Sigmoid colon (tissue), 7 donors: Measurements from ENCODE around the gene CASKIN1. TPM values are rescaled to one million over a fixed set of nuclear protein-coding genes. Genes with fewer than 3 reads are reported as not detected.

Experiments used
- DNase-seq: peaks from one replicate; pipeline ENCODE4 v3.0.0-alpha.2; 2019
- H3K27ac ChIP-seq, 4 donors: fragments of 200-600 bp; sonication (generic); one replicate each; pipeline ENCODE4 v1.5.1; 2016 to 2019; ENCODE audit warnings: mild to moderate bottlenecking in 1 of 4
- H3K27me3 ChIP-seq, 3 donors: fragments of 200-600 bp; sonication (generic); one replicate each; pipeline ENCODE4 v1.5.1; 2019; ENCODE audit warnings: mild to moderate bottlenecking in 1 of 3
- H3K36me3 ChIP-seq, 4 donors: fragments of 200-600 bp; sonication (generic); one replicate each; pipeline ENCODE4 v1.5.1; 2016 to 2019
- H3K4me1 ChIP-seq, 4 donors: fragments of 200-600 bp; sonication (generic); one replicate each; pipeline ENCODE4 v1.5.1; 2017 to 2019
- H3K4me3 ChIP-seq, 4 donors: fragments of 200-600 bp; sonication (generic); one replicate each; pipeline ENCODE4 v1.5.1; 2017 to 2019; ENCODE audit warnings: mild to moderate bottlenecking in 2 of 4, moderate library complexity in 1 of 4
- H3K9me3 ChIP-seq, 4 donors: fragments of 200-600 bp in 3 of 4; sonication (generic) in 3 of 4; one replicate each; pipeline versions ENCODE4 v1.5.1 to v1.6.1; 2013 to 2019
- EP300 ChIP-seq, 4 donors: sonication (generic); formaldehyde crosslinking; IDR thresholded peaks; one replicate each; pipeline ENCODE4 v1.6.1; 2017; ENCODE audit warnings: antibody characterized with exemption in 4 of 4
- POLR2A ChIP-seq, 2 donors: fragments of 450-650 bp; IDR thresholded peaks; one replicate each; pipeline ENCODE4 v1.6.1; 2016; ENCODE audit warnings: antibody characterized with exemption in 2 of 2, mild to moderate bottlenecking in 2 of 2, moderate library complexity in 2 of 2
- POLR2AphosphoS5 ChIP-seq, 4 donors: sonication (generic); formaldehyde crosslinking; IDR thresholded peaks; one replicate each; pipeline ENCODE4 v1.6.1; 2017; ENCODE audit warnings: antibody characterized with exemption in 4 of 4
- WGBS, 2 donors: extraction: QIAGEN DNeasy Blood & Tissue Kit; methylation state at CpG; one replicate each; pipeline ENCODE4 v1.1.7; 2013; 5-methylcytosine and 5-hydroxymethylcytosine counted together
- intact Hi-C: fragments of 100-400 bp; cut with DNase I; formaldehyde crosslinking; loops from one replicate; pipeline ENCODE4 v1.15.1; 2023
- polyA plus RNA-seq, 3 donors: library from polyadenylated mRNA; stranded (reverse); fragments of 200-250 nt; gene quantifications; one replicate each; pipeline ENCODE4 v1.2.3, GENCODE V29; 2013
- total RNA-seq, 4 donors: library from RNA; depleted of rRNA; stranded (reverse); fragments of >200 nt; gene quantifications; one replicate each; pipeline ENCODE4 v1.1.0, GENCODE V29; 2016
- TF ChIP-seq, protein P1 (sequence below), 4 experiments: fragments of 450-650 bp in 3 of 4; fragments of 200-600 bp in 1 of 4; IDR thresholded peaks; one replicate each; pipeline ENCODE4 v1.5.1; 2016 to 2019; ENCODE audit warnings: antibody characterized with exemption in 4 of 4, mild to moderate bottlenecking in 3 of 4, moderate library complexity in 2 of 4
- donor health status: healthy with polysubstance abuse.
- donor health status: Bipolar disorder and iron deficiency.
- donor health status: healthy.

The CASKIN1 gene
- total and polyA plus RNA-seq, 7 donors: under 0.01 to 0.55 (median 0.31) TPM; not detected in 1

DNA sequence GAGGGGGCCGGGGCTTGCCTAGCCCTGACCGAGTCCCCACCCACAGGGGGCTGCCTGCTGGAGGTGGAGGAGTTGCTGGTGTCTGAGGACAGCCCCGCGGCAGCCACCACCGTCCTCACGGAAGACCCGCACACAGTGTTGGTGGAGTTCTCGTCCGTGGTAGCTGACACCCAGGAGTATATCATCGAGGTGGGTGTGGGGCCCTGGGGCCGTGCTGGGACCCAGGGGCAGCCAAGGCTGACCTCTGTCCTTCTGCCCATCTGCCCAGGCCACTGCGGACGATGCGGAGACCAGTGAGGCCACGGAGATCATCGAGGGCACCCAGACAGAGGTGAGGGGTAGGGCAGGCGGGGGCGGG is 38.4 kb upstream of the CASKIN1 start:
- Histone ChIP-seq H3K9me3 (no peaks in the 10 kb centered on the region), H3K27me3 (peaks cover 17 to 53% (median 26%) of the 10 kb centered on the region in 3 donors), H3K36me3 (peaks cover 49 to 63% (median 56%) of the 10 kb centered on the region in 4 donors), H3K27ac (no peak overlapping the region), H3K4me3 (no peak overlapping the region), H3K4me1 (peaks cover 0 to 27% (median 24%) of the 10 kb centered on the region in 4 donors)
- intact Hi-C loops: no loop called here
- 92 to 93% methylated on average over 18 of the region's 18 CpGs for WGBS, 2 donors
- DNase-seq: no peak
- no peak for TF ChIP-seq POLR2A (IDR thresholded peaks at IDR 0.05)
- TF ChIP-seq EP300 (IDR thresholded peaks at IDR 0.05): no peak
- TF ChIP-seq POLR2AphosphoS5 (IDR thresholded peaks at IDR 0.05): no peak
- TF ChIP-seq, protein P1, sequence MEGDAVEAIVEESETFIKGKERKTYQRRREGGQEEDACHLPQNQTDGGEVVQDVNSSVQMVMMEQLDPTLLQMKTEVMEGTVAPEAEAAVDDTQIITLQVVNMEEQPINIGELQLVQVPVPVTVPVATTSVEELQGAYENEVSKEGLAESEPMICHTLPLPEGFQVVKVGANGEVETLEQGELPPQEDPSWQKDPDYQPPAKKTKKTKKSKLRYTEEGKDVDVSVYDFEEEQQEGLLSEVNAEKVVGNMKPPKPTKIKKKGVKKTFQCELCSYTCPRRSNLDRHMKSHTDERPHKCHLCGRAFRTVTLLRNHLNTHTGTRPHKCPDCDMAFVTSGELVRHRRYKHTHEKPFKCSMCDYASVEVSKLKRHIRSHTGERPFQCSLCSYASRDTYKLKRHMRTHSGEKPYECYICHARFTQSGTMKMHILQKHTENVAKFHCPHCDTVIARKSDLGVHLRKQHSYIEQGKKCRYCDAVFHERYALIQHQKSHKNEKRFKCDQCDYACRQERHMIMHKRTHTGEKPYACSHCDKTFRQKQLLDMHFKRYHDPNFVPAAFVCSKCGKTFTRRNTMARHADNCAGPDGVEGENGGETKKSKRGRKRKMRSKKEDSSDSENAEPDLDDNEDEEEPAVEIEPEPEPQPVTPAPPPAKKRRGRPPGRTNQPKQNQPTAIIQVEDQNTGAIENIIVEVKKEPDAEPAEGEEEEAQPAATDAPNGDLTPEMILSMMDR (IDR thresholded peaks at IDR 0.05): no peak

DNA sequence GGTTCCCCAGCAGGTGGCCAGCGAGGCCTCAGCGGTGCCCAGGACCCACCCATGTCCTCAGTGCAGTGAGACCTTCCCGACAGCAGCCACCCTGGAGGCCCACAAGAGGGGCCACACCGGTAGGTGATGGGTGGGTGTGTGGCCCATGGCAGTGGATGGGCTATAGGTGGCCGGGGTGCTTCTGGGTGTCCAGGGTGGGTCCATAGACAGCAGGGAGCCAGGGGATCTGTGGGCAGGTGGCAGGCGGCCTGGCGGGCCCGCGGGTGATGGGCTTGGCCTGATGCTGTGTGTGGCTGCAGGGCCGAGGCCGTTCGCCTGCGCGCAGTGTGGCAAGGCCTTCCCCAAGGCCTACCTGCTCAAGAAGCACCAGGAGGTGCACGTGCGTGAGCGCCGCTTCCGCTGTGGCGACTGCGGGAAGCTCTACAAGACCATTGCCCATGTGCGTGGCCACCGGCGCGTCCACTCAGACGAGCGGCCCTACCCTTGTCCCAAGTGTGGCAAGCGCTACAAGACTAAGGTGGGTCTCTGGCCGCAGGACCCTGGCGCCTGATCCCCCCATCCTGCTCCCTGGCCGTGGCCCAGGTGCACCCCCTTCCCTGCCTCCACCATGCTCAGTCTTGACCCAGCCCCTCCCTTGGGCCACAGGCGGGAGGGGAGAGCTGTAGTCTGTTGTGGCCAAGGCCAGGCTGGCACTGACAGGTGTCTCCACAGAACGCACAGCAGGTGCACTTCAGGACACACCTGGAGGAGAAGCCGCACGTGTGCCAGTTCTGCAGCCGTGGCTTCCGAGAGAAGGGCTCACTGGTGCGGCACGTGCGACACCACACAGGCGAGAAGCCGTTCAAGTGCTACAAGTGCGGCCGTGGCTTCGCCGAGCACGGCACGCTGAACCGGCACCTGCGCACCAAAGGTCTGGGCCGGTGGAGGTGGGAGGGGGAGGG is 37.7 kb upstream of the CASKIN1 start:
- no peak overlapping the region for H3K4me3 ChIP-seq
- TF ChIP-seq POLR2A (IDR thresholded peaks at IDR 0.05) (no peak), POLR2AphosphoS5 (IDR thresholded peaks at IDR 0.05) (no peak), EP300 (IDR thresholded peaks at IDR 0.05) (no peak)
- TF ChIP-seq, protein P1 (IDR thresholded peaks at IDR 0.05): no peak
- H3K4me1 ChIP-seq: peaks cover 0 to 27% (median 24%) of the 10 kb centered on the region in 4 donors
- 82 to 92% methylated on average over 51 of the region's 51 CpGs for WGBS, 2 donors
- H3K9me3 ChIP-seq: no peaks in the 10 kb centered on the region
- intact Hi-C loops: no loop called here
- peaks cover 55 to 68% (median 63%) of the 10 kb centered on the region in 4 donors for H3K36me3 ChIP-seq
- no peak for DNase-seq
- H3K27ac ChIP-seq: no peak overlapping the region
- peaks cover 17 to 53% (median 26%) of the 10 kb centered on the region in 3 donors for H3K27me3 ChIP-seq

DNA sequence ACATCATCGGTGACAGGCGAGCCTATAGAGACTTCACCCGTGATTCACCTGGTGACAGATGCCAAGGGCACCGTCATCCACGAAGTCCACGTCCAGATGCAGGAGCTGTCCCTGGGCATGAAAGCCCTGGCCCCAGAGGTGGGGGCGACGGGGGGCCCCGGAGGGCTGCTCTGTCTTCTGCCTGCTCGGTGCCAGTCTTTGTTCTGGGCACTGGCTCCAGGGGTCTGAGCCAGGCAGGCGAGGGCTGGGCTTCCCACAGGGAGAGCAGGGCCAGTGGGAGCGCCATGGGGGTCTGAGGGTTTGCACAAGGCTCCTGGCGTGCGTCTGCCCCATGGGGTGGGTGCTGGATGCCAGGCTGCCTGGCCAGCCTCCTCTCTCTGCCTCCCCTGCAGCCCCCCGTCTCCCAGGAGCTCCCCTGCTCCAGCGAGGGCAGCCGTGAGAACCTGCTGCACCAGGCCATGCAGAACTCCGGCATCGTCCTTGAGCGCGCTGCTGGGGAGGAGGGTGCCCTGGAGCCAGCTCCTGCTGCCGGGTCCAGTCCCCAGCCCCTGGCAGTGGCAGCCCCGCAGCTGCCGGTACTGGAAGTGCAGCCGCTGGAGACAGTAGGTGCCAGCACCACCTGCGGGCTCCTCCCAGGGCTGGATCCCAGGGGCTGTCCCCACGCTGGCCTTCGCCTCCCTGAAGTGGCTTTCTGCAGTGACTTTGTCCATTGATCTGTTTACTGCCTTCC is 36.8 kb upstream of the CASKIN1 start:
- Histone ChIP-seq H3K4me1 (peaks cover 0 to 26% (median 24%) of the 10 kb centered on the region in 4 donors), H3K36me3 (peaks cover 65 to 77% (median 72%) of the 10 kb centered on the region in 4 donors), H3K9me3 (no peaks in the 10 kb centered on the region), H3K4me3 (no peak overlapping the region), H3K27ac (no peak overlapping the region), H3K27me3 (peaks cover 17 to 51% (median 26%) of the 10 kb centered on the region in 3 donors)
- WGBS, 2 donors: 95% methylated on average over 28 of the region's 28 CpGs
- no peak for DNase-seq
- intact Hi-C loops: no loop called here
- no peak for TF ChIP-seq POLR2A (IDR thresholded peaks at IDR 0.05)
- no peak for TF ChIP-seq EP300 (IDR thresholded peaks at IDR 0.05)

DNA sequence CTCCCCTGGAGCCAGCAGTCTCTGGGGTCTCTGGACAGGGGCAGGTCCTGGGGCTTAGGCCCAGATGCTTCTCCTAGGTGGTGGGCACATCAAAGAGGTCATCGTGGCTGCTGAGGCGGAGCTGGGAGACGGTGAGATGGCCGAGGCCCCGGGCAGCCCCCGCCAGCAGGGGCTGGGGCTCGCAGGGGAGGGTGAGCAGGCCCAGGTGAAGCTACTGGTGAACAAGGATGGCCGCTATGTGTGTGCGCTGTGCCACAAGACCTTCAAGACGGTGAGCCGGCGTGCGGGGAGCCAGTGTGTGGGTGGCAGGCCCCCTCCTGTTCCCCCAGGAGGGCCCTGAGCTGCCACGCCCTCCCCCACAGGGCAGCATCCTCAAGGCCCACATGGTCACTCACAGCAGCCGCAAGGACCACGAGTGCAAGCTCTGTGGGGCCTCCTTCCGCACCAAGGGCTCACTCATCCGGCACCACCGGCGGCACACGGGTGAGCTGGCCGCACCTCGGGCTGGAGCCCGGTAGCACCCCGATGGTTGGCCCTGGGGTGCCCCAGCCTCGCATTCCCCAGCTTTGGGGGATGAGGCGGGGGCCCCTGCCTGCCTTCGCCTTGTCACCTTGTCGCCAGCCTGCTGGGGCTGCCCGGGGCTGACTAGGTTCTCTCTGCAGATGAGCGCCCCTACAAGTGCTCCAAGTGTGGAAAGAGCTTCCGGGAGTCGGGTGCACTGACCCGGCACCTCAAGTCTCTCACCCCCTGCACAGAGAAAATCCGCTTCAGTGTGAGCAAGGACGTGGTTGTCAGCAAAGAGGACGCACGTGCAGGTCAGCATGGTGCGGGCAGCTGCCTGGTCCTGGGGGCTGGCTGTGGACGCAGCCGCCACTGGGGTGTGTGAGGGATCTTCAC is 35.9 kb upstream of the CASKIN1 start:
- 92 to 94% methylated on average over 41 of the region's 41 CpGs for WGBS, 2 donors

More for the DNA sequence above, 35.9 kb upstream of the CASKIN1 start:
- H3K4me3 ChIP-seq: no peak overlapping the region
- peaks cover 67 to 84% (median 75%) of the 10 kb centered on the region in 4 donors for H3K36me3 ChIP-seq
- no peak for DNase-seq
- H3K27ac ChIP-seq: no peak overlapping the region
- H3K27me3 ChIP-seq: peaks cover 11 to 43% (median 17%) of the 10 kb centered on the region in 3 donors
- H3K4me1 ChIP-seq: peaks cover 0 to 18% (median 16%) of the 10 kb centered on the region in 4 donors
- no peaks in the 10 kb centered on the region for H3K9me3 ChIP-seq
- intact Hi-C loops: no loop called here
- TF ChIP-seq POLR2A (IDR thresholded peaks at IDR 0.05) (no peak), EP300 (IDR thresholded peaks at IDR 0.05) (no peak), POLR2AphosphoS5 (IDR thresholded peaks at IDR 0.05) (no peak)
- TF ChIP-seq, protein P1 (IDR thresholded peaks at IDR 0.05): no peak
